Heart left ventricle (tissue), 16 donors: ENCODE measurements around the gene SPPL2B. TPM values are rescaled to one million over a fixed set of nuclear protein-coding genes. Genes with fewer than 3 reads are reported as not detected.

Source experiments
- ATAC-seq, 4 donors: fragments of 200-7000 bp; cut with Tn5 transposase; one replicate each; pipeline ENCODE4 v1.9.1; 2020 to 2022; ENCODE audit warnings: moderate library complexity in 4 of 4, mild to moderate bottlenecking in 3 of 4, moderate number of reproducible peaks in 1 of 4
- DNase-seq, 5 donors: peaks; one replicate each; pipeline ENCODE4 v3.0.0-alpha.2; 2020
- H3K27ac ChIP-seq, 12 donors: fragments of 200-600 bp; sonication (generic) in 4 of 12; one replicate each; pipeline versions ENCODE4 v1.5.0 to v1.8.0; 2016 to 2022; ENCODE audit warnings: mild to moderate bottlenecking in 2 of 12
- H3K27me3 ChIP-seq, 9 donors: fragments of 200-600 bp; sonication (generic) in 2 of 9; one replicate each; pipeline versions ENCODE4 v1.5.1 to v1.8.0; 2016 to 2022; ENCODE audit warnings: mild to moderate bottlenecking in 3 of 9
- H3K36me3 ChIP-seq, 9 donors: fragments of 200-600 bp; sonication (generic) in 2 of 9; one replicate each; pipeline versions ENCODE4 v1.5.0 to v1.8.0; 2018 to 2022; ENCODE audit warnings: mild to moderate bottlenecking in 2 of 9
- H3K4me1 ChIP-seq, 12 donors: fragments of 200-600 bp; sonication (generic) in 4 of 12; one replicate each; pipeline versions ENCODE4 v1.5.0 to v1.8.0; 2016 to 2022; ENCODE audit warnings: mild to moderate bottlenecking in 3 of 12
- H3K4me3 ChIP-seq, 12 donors: fragments of 200-600 bp; sonication (generic) in 4 of 12; one replicate each; pipeline versions ENCODE4 v1.5.0 to v1.8.0; 2017 to 2022; ENCODE audit warnings: mild to moderate bottlenecking in 9 of 12, moderate library complexity in 4 of 12
- H3K9me3 ChIP-seq, 12 donors: fragments of 200-600 bp; sonication (generic) in 4 of 12; one replicate each; pipeline versions ENCODE4 v1.5.0 to v1.8.0; 2016 to 2022; ENCODE audit warnings: mild to moderate bottlenecking in 1 of 12
- POLR2A ChIP-seq, 2 donors: fragments of 450-650 bp; IDR thresholded peaks; one replicate each; pipeline ENCODE4 v1.6.1; 2017; ENCODE audit warnings: antibody characterized with exemption in 2 of 2, mild to moderate bottlenecking in 2 of 2, moderate library complexity in 2 of 2
- WGBS, 4 donors: extraction: QIAGEN DNeasy Blood & Tissue Kit in 2 of 4; methylation state at CpG; one replicate each; pipeline versions ENCODE4 v1.1.5 to v1.1.7; 2013 to 2018; 5-methylcytosine and 5-hydroxymethylcytosine counted together
- intact Hi-C, 10 donors: fragments of 100-400 bp; cut with DNase I; formaldehyde crosslinking; loops; one replicate each; pipeline versions ENCODE4 v1.11.1 to v1.14.2; 2022
- polyA plus RNA-seq, 2 donors: library from polyadenylated mRNA; stranded (reverse); fragments of 200-250 nt; gene quantifications; one replicate each; pipeline ENCODE4 v1.2.3, GENCODE V29; 2013
- total RNA-seq, 9 donors: library from RNA; depleted of rRNA in 2 of 9; stranded (reverse); fragments of >200 nt in 2 of 9; fragmentation: NEBNext Ultra II Directional in 3 of 9; extraction: Animal tissue kit (Norgen Biotek cat#: 25700) in 3 of 9; gene quantifications; one replicate each; pipeline versions ENCODE4 v1.1.0 to v1.2.4, GENCODE V29; 2016 to 2023
- TF ChIP-seq, protein P1 (sequence below), 12 donors: fragments of 200-600 bp; sonication (generic) in 4 of 12; IDR thresholded peaks; one replicate each; pipeline versions ENCODE4 v1.5.0 to v1.8.0; 2018 to 2022; ENCODE audit warnings: antibody characterized with exemption in 12 of 12, mild to moderate bottlenecking in 5 of 12
- donor health status: ischemic (EF 13 %, LVEDD 7.1; RV severe dilation, severe dysfunction).
- donor health status: healthy with polysubstance abuse.
- donor health status: DM: no; HTN: yes; CAD: no.
- donor health status: DM: no; HTN: no; CAD: no.
- donor health status: ischemic (EF 25% LVEDD 6.9; RV normal size, moderate dysfunction).
- donor health status: ischemic (EF 25% LVEDD 5.7; RV mildly dilated, moderate dysfunction).
- donor health status: healthy.
- donor health status: DM: yes; HTN: yes; CAD: no.
- donor health status: ischemic (EF 35%, LVEDD 5.7; RV mildly dilated, moderate dysfunction).
- donor health status: nonischemic (EF 11% LVEDD 7.7; RV severe dilation, severe dysfunction).
- donor health status: DM: yes; HTN: yes; CAD: no.
- donor health status: PGD.
- donor health status: ischemic (EF 29% LVEDD 5.4; RV normal size, mild dysfunction).
- donor health status: nonischemic (EF 23%, LVEDD 6.1; RV moderate dilation, normal function).

Gene SPPL2B
- total and polyA plus RNA-seq, 11 donors, result 17.6 to 31.2 (median 21.6) TPM

DNA sequence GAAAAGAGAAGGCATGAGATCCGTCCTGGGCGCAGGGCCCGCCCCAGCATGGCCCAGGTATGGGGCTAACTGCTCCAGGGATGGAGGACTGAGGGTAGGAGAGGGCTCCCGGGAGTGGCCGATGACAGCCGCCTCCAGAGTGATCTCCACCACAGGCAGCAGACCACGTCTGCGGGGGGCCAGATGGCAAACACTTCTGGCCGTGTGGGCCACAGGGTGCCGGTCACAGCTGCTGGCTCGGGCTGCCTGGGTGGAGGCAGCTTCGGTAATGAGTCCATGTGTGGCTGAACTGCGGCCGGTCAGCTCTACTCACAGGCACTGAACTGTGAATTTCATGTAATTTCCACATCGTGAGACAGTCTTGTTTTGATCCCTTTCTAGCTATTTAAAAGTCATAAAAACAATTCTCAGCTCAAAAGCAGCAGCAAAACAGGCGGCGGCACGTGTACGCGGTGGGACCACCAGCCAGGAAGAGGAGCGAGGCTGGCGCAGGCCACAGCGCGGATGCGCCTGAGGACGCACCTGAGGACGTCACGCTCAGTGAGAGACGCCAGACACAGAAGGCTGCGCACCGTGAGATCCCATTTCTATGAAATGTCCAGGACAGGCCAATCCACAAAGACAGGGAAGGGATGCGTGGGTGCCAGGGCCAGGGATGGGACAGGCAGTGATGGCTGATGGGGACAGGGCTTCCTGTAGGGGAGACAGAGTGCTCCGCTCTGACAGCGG, 4.1 kb upstream of the SPPL2B start:
- Histone ChIP-seq H3K36me3 (peaks cover 0 to 48% (median 14%) of the 10 kb centered on the region in 9 donors), H3K27me3 (no peaks in the 10 kb centered on the region), H3K4me3 (no peak overlapping the region), H3K27ac (no peak overlapping the region), H3K9me3 (no peaks in the 10 kb centered on the region), H3K4me1 (peaks cover 1 to 23% (median 16%) of the 10 kb centered on the region in 12 donors)
- ATAC-seq (no peak), DNase-seq (no peak)
- intact Hi-C loops, result no loop called here
- WGBS, 4 donors, result 88 to 92% (median 89%) methylated on average over 28 to 34 of the region's 34 CpGs
- TF ChIP-seq POLR2A (IDR thresholded peaks at IDR 0.05), result no peak
- TF ChIP-seq, protein P1, sequence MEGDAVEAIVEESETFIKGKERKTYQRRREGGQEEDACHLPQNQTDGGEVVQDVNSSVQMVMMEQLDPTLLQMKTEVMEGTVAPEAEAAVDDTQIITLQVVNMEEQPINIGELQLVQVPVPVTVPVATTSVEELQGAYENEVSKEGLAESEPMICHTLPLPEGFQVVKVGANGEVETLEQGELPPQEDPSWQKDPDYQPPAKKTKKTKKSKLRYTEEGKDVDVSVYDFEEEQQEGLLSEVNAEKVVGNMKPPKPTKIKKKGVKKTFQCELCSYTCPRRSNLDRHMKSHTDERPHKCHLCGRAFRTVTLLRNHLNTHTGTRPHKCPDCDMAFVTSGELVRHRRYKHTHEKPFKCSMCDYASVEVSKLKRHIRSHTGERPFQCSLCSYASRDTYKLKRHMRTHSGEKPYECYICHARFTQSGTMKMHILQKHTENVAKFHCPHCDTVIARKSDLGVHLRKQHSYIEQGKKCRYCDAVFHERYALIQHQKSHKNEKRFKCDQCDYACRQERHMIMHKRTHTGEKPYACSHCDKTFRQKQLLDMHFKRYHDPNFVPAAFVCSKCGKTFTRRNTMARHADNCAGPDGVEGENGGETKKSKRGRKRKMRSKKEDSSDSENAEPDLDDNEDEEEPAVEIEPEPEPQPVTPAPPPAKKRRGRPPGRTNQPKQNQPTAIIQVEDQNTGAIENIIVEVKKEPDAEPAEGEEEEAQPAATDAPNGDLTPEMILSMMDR (IDR thresholded peaks at IDR 0.05), result no peak

DNA sequence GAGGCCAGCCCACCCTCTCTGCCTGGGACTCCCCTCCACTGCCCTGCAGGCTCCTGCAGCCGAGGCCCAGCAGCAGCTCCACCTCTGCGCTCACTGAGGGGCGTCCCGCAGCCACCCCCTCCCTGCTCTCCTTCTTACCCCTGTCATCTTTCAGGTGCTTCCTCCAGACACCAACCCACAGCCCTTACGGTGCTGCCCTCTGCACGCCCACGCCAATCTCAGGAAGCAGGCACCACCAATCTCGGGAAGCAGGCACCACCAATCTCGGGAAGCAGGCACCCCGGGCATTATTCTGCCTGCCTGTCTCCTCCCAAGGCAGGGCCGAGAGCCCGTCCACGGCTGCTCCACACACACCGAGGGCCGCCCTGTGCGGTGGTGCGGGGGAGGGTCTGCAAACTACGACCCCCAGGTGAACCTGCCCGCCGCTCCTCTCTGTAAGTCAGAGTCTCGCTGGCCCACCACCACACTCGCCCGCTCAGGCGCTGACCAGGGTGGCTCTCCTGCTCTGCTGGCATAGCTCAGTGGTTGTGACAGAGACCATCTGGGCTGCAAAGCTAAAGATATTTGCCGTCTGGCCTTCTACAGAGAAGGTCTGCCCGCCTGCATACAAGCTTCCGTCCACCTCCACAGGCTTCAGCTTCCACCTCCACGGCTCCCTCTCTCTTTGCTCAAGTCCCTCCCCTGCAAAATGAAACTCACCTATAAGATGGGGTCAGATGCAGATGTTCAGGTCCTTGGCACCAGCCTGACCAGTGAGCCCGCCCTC, 3.0 kb upstream of the SPPL2B start:
- Histone ChIP-seq H3K4me1 (peaks cover 3 to 34% (median 25%) of the 10 kb centered on the region in 12 donors), H3K36me3 (peaks cover 0 to 48% (median 14%) of the 10 kb centered on the region in 9 donors), H3K27ac (no peak overlapping the region), H3K4me3 (no peak overlapping the region), H3K27me3 (no peaks in the 10 kb centered on the region), H3K9me3 (no peaks in the 10 kb centered on the region)
- intact Hi-C loops, result loop anchor here in 2 of 10 donors (5.0 kb wide), 2 partner anchors 173 to 308 kb away; partner anchors contain the start of genes AP3D1 (in 1 of the 2) and BTBD2 (in 1 of the 2)
- no peak for TF ChIP-seq POLR2A (IDR thresholded peaks at IDR 0.05)
- TF ChIP-seq, protein P1 (IDR thresholded peaks at IDR 0.05), result no peak
- ATAC-seq, result no peak
- DNase-seq, result no peak
- WGBS, 4 donors, result 76 to 85% (median 84%) methylated on average over 25 to 29 of the region's 29 CpGs

DNA sequence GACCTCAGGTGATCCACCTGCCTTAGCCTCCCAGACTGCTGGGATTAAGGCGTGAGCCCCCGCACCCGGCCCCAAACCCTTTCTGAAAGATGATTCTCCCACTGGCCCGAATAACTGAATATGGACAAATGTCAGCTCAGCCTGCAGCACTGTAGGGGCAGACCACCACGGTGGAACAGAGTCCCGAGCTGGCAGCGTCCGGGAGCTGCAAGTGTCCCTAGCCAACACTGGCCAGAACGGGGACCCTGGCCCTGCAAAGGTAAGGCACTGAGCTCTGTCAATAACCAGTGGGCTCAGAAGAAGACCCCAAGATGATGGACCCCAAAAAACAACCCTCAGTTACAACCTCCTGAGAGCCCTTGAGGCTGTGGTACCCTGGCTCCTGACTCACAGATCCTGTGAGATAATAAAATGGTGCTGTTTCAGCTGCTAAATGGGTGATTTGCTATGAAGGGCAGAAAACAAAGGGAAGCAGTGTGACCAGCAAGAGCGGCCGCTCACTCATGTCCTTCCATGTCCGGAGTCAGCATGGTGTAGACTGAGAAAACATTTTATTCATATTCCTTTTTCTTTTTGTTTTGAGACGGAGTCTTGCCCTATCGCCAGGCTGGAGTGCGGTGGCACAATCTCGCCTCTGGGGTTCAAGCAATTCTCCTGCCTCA, 1.7 kb upstream of the SPPL2B start:
- intact Hi-C loops, result loop anchor here in 2 of 10 donors (5.0 kb wide), 2 partner anchors 175 to 310 kb away; partner anchors contain the start of genes AP3D1 (in 1 of the 2) and BTBD2 (in 1 of the 2)
- no peak for TF ChIP-seq POLR2A (IDR thresholded peaks at IDR 0.05)
- TF ChIP-seq, protein P1 (IDR thresholded peaks at IDR 0.05), result no peak
- H3K27ac ChIP-seq, result no peak overlapping the region

More for the DNA sequence above, 1.7 kb upstream of the SPPL2B start:
- Histone ChIP-seq H3K4me3 (peak overlapping the region in 3 of 12 donors; percentile 78 to 99 (median 95)), H3K36me3 (peaks cover 0 to 40% (median 14%) of the 10 kb centered on the region in 9 donors), H3K9me3 (no peaks in the 10 kb centered on the region), H3K4me1 (peaks cover 5 to 46% (median 35%) of the 10 kb centered on the region in 12 donors), H3K27me3 (no peaks in the 10 kb centered on the region)
- 85 to 89% (median 87%) methylated on average over 15 to 16 of the region's 16 CpGs for WGBS, 4 donors
- ATAC-seq (no peak), DNase-seq (no peak)
